ENCODE measurements around the gene TAS2R38.

TAS2R38 gene

DNA sequence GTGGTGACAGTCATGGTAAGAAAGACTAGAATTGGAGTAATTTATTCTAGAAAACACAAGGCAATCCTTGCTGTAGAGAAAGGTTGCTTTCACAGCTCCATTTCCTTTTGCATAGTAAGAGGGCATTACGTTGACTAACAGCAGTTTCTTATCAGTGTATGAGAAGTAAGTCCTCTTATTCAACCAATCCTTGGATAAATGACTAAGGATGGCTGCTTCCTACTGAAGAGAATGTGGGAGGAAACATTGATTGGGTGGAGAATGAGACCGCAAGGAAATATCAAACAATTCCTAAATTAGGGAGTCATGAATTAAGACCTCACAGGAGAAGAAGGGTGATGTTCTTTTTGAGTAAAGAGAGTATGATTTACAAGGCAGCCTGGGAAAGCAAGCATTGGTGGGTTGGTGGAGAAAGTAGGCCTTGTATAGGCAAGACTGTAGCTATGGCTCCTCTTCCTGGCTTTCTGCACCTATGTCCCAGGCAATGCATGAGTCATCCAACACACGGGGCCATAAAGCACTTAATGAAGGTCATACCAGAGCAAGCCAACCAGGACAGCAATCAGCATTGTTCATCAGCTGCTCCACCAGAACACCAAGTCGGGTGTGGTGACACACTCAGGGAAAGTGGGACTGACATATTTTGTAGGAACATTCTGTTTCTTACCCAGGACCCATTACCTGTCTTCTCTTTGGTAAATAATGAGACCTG lies 27.7 kb upstream of the TAS2R38 start:
- Histone ChIP-seq H3K4me1 (ENCODE audit: control insufficient read depth in 1 of 2, insufficient read depth in 2 of 2, low read length in 2 of 2) (no peaks in the 10 kb centered on the region), H3K27me3 (ENCODE audit: insufficient read depth, low read length) (no peaks in the 10 kb centered on the region), H2BK12ac (ENCODE audit: low read length) (no peak overlapping the region), H3K9ac (ENCODE audit: low read length) (no peak overlapping the region), H3K14ac (ENCODE audit: low read length) (no peak overlapping the region), H4K12ac (ENCODE audit: low read depth, low read length) (no peak overlapping the region), H3K23ac (ENCODE audit: low read length) (no peak overlapping the region), H2AFZ (ENCODE audit: insufficient read depth, low read length, poor library complexity) (no peak overlapping the region), H3K4me2 (ENCODE audit: low read length) (no peak overlapping the region), H4K8ac (ENCODE audit: low read depth, low read length) (no peak overlapping the region), H3K4me3 (ENCODE audit: low read depth, low read length) (no peak overlapping the region), H3K27ac (ENCODE audit: low read depth, low read length) (no peak overlapping the region), H2BK5ac (ENCODE audit: low read depth, low read length, poor library complexity) (no peak overlapping the region), H3K79me2 (ENCODE audit: control insufficient read depth, insufficient read depth, low read length, poor library complexity) (no peaks in the 10 kb centered on the region), H2AK5ac (ENCODE audit: low read length) (no peak overlapping the region), H3K4ac (ENCODE audit: low read depth, low read length) (no peak overlapping the region), H3K9me3 (ENCODE audit: insufficient read depth, low read depth, low read length) (no peaks in the 10 kb centered on the region), H4K91ac (ENCODE audit: low read depth, low read length) (no peak overlapping the region), H2BK120ac (ENCODE audit: insufficient read depth, low read length, poor library complexity) (no peak overlapping the region), H3K18ac (ENCODE audit: low read length) (no peak overlapping the region), H3K79me1 (ENCODE audit: low read length) (no peaks in the 10 kb centered on the region), H3K36me3 (ENCODE audit: control insufficient read depth in 1 of 2, insufficient read depth in 2 of 2, low read length in 2 of 2) (no peaks in the 10 kb centered on the region)
- WGBS (ENCODE audit: extremely low coverage, insufficient coverage, insufficient read length): no CpG with 5 or more reads among the region's 4 CpGs
- peak; percentile 46 to 69 for DNase-seq

DNA sequence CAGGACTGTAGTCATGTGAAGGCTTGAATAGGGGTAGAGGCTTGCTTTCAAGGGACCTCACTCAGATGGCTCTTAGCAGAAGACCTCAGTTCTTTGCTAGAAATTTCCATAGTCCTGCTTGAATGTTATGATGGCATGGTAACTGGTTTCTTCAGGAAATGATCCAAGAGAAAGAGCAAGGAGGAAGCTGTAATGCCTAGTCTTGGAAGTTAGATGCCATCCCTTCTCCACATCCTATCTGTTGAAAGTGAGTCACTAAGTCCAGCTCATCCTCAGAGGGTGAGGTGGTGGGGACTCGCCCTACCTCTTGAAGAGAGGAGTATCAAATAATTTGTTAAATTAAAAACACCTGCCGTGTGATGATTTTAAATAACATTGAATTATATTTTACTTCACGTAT lies 26.7 kb upstream of the TAS2R38 start:
- Histone ChIP-seq H3K9me3 (ENCODE audit: insufficient read depth, low read depth, low read length) (no peaks in the 10 kb centered on the region), H3K27ac (ENCODE audit: low read depth, low read length) (no peak overlapping the region), H3K4me1 (ENCODE audit: control insufficient read depth in 1 of 2, insufficient read depth in 2 of 2, low read length in 2 of 2) (no peaks in the 10 kb centered on the region), H2BK120ac (ENCODE audit: insufficient read depth, low read length, poor library complexity) (no peak overlapping the region), H4K8ac (ENCODE audit: low read depth, low read length) (no peak overlapping the region), H3K23ac (ENCODE audit: low read length) (no peak overlapping the region), H2BK5ac (ENCODE audit: low read depth, low read length, poor library complexity) (no peak overlapping the region), H4K91ac (ENCODE audit: low read depth, low read length) (no peak overlapping the region), H3K14ac (ENCODE audit: low read length) (no peak overlapping the region), H3K4me2 (ENCODE audit: low read length) (no peak overlapping the region), H3K79me2 (ENCODE audit: control insufficient read depth, insufficient read depth, low read length, poor library complexity) (no peaks in the 10 kb centered on the region), H3K36me3 (ENCODE audit: control insufficient read depth in 1 of 2, insufficient read depth in 2 of 2, low read length in 2 of 2) (no peaks in the 10 kb centered on the region), H2BK12ac (ENCODE audit: low read length) (no peak overlapping the region), H2AK5ac (ENCODE audit: low read length) (no peak overlapping the region), H3K4ac (ENCODE audit: low read depth, low read length) (no peak overlapping the region), H2AFZ (ENCODE audit: insufficient read depth, low read length, poor library complexity) (no peak overlapping the region), H3K18ac (ENCODE audit: low read length) (no peak overlapping the region), H3K79me1 (ENCODE audit: low read length) (no peaks in the 10 kb centered on the region), H3K27me3 (ENCODE audit: insufficient read depth, low read length) (no peaks in the 10 kb centered on the region), H3K4me3 (ENCODE audit: low read depth, low read length) (no peak overlapping the region), H3K9ac (ENCODE audit: low read length) (no peak overlapping the region), H4K12ac (ENCODE audit: low read depth, low read length) (no peak overlapping the region)
- no peak for DNase-seq
- no CpG with 5 or more reads among the region's 3 CpGs for WGBS (ENCODE audit: extremely low coverage, insufficient coverage, insufficient read length)

- Histone ChIP-seq H2AK5ac (ENCODE audit: low read length) (no peak overlapping the region), H3K18ac (ENCODE audit: low read length) (no peak overlapping the region), H3K4ac (ENCODE audit: low read depth, low read length) (no peak overlapping the region), H2BK12ac (ENCODE audit: low read length) (no peak overlapping the region), H3K4me3 (ENCODE audit: low read depth, low read length) (no peak overlapping the region), H3K27me3 (ENCODE audit: insufficient read depth, low read length) (no peaks in the 10 kb centered on the region), H3K79me1 (ENCODE audit: low read length) (no peaks in the 10 kb centered on the region), H3K4me1 (ENCODE audit: control insufficient read depth in 1 of 2, insufficient read depth in 2 of 2, low read length in 2 of 2) (no peaks in the 10 kb centered on the region), H2BK5ac (ENCODE audit: low read depth, low read length, poor library complexity) (no peak overlapping the region), H3K36me3 (ENCODE audit: control insufficient read depth in 1 of 2, insufficient read depth in 2 of 2, low read length in 2 of 2) (no peaks in the 10 kb centered on the region), H4K91ac (ENCODE audit: low read depth, low read length) (no peak overlapping the region), H3K23ac (ENCODE audit: low read length) (no peak overlapping the region), H3K79me2 (ENCODE audit: control insufficient read depth, insufficient read depth, low read length, poor library complexity) (no peaks in the 10 kb centered on the region), H3K9ac (ENCODE audit: low read length) (no peak overlapping the region), H4K12ac (ENCODE audit: low read depth, low read length) (no peak overlapping the region), H2BK120ac (ENCODE audit: insufficient read depth, low read length, poor library complexity) (no peak overlapping the region), H3K9me3 (ENCODE audit: insufficient read depth, low read depth, low read length) (no peaks in the 10 kb centered on the region), H3K27ac (ENCODE audit: low read depth, low read length) (no peak overlapping the region), H4K8ac (ENCODE audit: low read depth, low read length) (no peak overlapping the region), H2AFZ (ENCODE audit: insufficient read depth, low read length, poor library complexity) (no peak overlapping the region), H3K4me2 (ENCODE audit: low read length) (no peak overlapping the region), H3K14ac (ENCODE audit: low read length) (no peak overlapping the region)
- no peak for DNase-seq
- no CpG with 5 or more reads among the region's 4 CpGs for WGBS (ENCODE audit: extremely low coverage, insufficient coverage, insufficient read length)
Observed at GRCh38 chr7:141999058-141999623, 25.6 kb upstream of the TAS2R38 start.

GRCh38 chr7:141993354-141993753 lies 19.8 kb upstream of the TAS2R38 start:
- Histone ChIP-seq H4K12ac (ENCODE audit: low read depth, low read length) (no peak overlapping the region), H3K9ac (ENCODE audit: low read length) (no peak overlapping the region), H3K4ac (ENCODE audit: low read depth, low read length) (no peak overlapping the region), H3K14ac (ENCODE audit: low read length) (no peak overlapping the region), H4K8ac (ENCODE audit: low read depth, low read length) (no peak overlapping the region), H3K27ac (ENCODE audit: low read depth, low read length) (no peak overlapping the region), H2AFZ (ENCODE audit: insufficient read depth, low read length, poor library complexity) (no peak overlapping the region), H3K79me2 (ENCODE audit: control insufficient read depth, insufficient read depth, low read length, poor library complexity) (no peaks in the 10 kb centered on the region), H3K9me3 (ENCODE audit: insufficient read depth, low read depth, low read length) (no peaks in the 10 kb centered on the region), H2BK5ac (ENCODE audit: low read depth, low read length, poor library complexity) (no peak overlapping the region), H3K4me3 (ENCODE audit: low read depth, low read length) (no peak overlapping the region), H4K91ac (ENCODE audit: low read depth, low read length) (no peak overlapping the region), H3K23ac (ENCODE audit: low read length) (no peak overlapping the region), H3K79me1 (ENCODE audit: low read length) (no peaks in the 10 kb centered on the region), H3K27me3 (ENCODE audit: insufficient read depth, low read length) (no peaks in the 10 kb centered on the region), H3K18ac (ENCODE audit: low read length) (no peak overlapping the region), H3K4me2 (ENCODE audit: low read length) (no peak overlapping the region), H2BK12ac (ENCODE audit: low read length) (no peak overlapping the region), H3K36me3 (ENCODE audit: control insufficient read depth in 1 of 2, insufficient read depth in 2 of 2, low read length in 2 of 2) (no peaks in the 10 kb centered on the region), H3K4me1 (ENCODE audit: control insufficient read depth in 1 of 2, insufficient read depth in 2 of 2, low read length in 2 of 2) (no peaks in the 10 kb centered on the region), H2BK120ac (ENCODE audit: insufficient read depth, low read length, poor library complexity) (no peak overlapping the region), H2AK5ac (ENCODE audit: low read length) (no peak overlapping the region)
- DNase-seq: no peak
- WGBS (ENCODE audit: extremely low coverage, insufficient coverage, insufficient read length): no CpG with 5 or more reads among the region's 1 CpG

Measured in trophoblast cell (in vitro differentiated cells and primary cell).